Posterior cingulate gyrus (tissue), 11 donors: ENCODE results near the gene CDH4.

Experiments
- DNase-seq, 10 donors: peaks; one replicate each; pipeline versions ENCODE4 v3.0.0 to v3.0.0-alpha.2; 2020 to 2021; ENCODE audit warnings: mixed read lengths in 3 of 10
- intact Hi-C: fragments of 100-400 bp; cut with DNase I; formaldehyde crosslinking; loops from one replicate; pipeline ENCODE4 v1.15.1; 2023

Gene CDH4

GRCh38 chr20:61555566-61555965 is 303.5 kb downstream of the CDH4 start:
- intact Hi-C loops = no loop called here
- DNase-seq = no peak

DNA sequence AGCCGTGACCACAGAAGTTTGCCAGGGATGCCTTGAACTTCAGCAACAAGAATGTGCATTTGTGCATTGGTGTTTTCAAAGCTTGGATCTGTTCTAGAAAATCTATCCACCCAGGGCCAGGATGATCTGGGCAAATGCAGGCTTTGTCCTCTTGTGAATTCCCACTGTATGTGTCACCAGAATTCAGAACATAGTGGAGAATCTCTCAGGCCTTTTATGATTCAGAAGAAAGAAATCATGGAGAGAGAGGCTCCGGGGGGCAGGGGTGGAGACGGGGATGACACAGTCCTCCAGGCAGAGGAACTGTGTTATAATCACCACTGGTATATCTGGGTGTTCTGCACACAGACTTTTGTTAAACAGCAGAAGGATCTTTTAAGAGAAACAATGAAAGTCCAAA is 304.1 kb downstream of the CDH4 start:
- peak in 2 of 10 donors; percentile 5 to 54 for DNase-seq
- intact Hi-C loops = no loop called here

- intact Hi-C loops = no loop called here
- DNase-seq = peak in 3 of 10 donors; percentile 40 to 82 (median 64)
Measured at GRCh38 chr20:61556673-61557072, 304.6 kb downstream of the CDH4 start.

DNA sequence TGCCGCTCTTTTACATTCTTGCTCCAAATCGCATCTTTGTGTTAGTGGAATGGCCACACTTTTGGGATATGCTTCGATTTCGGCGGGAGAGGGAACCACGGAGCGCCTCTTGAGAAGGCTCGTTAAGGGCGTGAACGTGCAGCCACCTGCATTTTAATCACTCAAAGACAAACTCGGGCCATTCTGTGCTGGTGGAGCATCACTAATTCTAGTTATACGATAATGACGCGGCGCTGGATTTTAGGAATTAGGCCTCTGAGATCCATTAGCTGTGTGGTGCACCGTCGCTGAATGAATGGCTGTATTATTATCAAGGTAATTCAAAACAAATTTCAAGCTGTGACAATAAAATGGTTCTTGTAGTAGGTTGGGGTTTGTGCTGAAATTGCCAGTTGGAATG is 305.6 kb downstream of the CDH4 start:
- peak in 3 of 10 donors; percentile 9 to 32 (median 14) for DNase-seq
- intact Hi-C loops = no loop called here

GRCh38 chr20:61558726-61559125 is 306.7 kb downstream of the CDH4 start:
- intact Hi-C loops = no loop called here
- DNase-seq = peak in 3 of 10 donors; percentile 14 to 68 (median 53)

GRCh38 chr20:61559706-61560315 is 307.8 kb downstream of the CDH4 start:
- peak in 3 of 10 donors; percentile 35 to 66 (median 60) for DNase-seq
- intact Hi-C loops = no loop called here

- DNase-seq = peak in 3 of 10 donors; percentile 72 to 83 (median 82)
- intact Hi-C loops = no loop called here
Measured at GRCh38 chr20:61560361-61560853, 308.3 kb downstream of the CDH4 start.

DNA sequence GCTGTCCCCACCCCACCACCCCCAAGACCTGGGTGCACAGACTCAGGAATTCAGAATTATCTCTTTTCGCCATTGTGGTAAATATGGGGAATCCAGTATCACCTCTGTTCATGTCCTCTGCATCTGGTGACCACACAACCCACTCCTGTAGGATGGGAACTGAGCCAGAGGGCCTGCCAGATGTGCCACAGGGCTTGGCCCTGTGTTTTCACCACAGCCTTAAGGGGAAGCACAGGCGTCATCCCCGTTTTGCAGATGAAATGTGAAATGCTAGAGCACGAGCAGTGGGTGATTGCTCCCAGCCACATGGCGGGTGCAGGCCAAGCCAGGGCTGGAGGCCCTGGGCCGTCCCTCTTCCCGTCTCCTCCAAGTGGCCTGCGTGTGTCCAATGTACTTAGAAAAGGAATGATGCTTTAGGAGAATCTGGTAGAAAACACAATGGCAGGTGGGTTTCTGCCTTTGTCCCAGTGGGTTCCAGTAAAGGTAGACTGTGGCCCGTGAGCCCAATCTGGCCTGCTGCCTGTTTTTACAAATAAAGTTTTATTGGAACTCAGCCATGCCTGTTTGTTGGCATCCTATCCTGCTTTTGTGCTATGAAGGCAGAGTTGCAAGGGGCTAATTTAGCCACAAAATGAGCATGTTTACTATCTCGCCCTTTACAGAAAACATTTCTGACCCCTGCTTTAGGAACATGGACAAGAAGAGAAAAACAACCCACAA is 309.2 kb downstream of the CDH4 start:
- peak in 3 of 10 donors; percentile 19 to 34 (median 30) for DNase-seq
- intact Hi-C loops = no loop called here

GRCh38 chr20:61562491-61562890 is 310.4 kb downstream of the CDH4 start:
- intact Hi-C loops = no loop called here

GRCh38 chr20:61562897-61563504 is 310.9 kb downstream of the CDH4 start:
- intact Hi-C loops = no loop called here

More at GRCh38 chr20:61562491-61562890, 310.4 kb downstream of the CDH4 start:
- DNase-seq = peak in 1 of 10 donors; percentile 20

GRCh38 chr20:61564628-61565027 is 312.6 kb downstream of the CDH4 start:
- intact Hi-C loops = no loop called here
- peak in 2 of 10 donors; percentile 23 to 31 for DNase-seq

More at GRCh38 chr20:61562897-61563504, 310.9 kb downstream of the CDH4 start:
- peak in 3 of 10 donors; percentile 41 to 75 (median 59) for DNase-seq

DNA sequence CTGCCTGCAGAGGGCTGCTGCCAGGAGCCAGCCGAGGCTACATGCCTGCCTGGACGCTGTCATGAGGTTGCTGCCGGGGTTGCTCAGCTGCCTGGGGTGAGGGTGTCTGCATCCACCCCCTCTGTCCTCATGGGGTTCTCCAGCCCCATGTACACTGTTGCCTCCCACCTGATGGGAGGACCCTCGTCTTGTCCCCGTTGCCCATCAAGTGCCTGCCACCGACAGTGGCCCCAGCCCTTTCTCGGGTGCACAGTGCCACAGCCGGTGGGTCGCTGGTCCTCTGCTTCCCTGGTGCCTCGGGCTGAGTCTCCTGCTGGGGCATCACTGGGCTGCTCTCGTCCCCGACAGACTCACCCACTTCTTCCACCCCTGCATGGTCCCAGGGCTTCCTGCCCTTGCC is 313.7 kb downstream of the CDH4 start:
- intact Hi-C loops = no loop called here
- DNase-seq = peak in 3 of 10 donors; percentile 33 to 79 (median 72)

DNA sequence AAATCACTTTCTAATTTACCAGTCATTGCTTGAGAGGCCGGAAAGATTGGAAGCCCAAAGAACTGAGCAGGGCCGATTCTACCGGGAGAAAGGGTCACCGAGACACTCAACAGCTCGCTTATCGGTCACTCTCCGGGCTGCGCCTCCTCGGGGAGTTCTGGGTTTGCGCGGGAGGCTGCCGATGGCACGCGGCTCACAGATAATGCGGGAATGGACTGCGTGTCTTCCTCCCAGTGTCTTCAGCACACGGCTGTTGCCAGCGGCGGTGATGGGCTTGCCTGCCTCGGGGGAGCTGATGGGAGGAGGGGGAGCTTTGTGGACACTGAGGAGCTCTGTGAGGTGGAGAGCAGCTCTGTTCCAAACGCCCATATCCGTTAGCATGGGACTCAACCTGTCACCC is 314.6 kb downstream of the CDH4 start:
- peak in 2 of 10 donors; percentile 40 to 41 for DNase-seq
- intact Hi-C loops = no loop called here

GRCh38 chr20:61567204-61567603 is 315.1 kb downstream of the CDH4 start:
- DNase-seq = peak in 1 of 10 donors; percentile 42
- intact Hi-C loops = no loop called here

DNA sequence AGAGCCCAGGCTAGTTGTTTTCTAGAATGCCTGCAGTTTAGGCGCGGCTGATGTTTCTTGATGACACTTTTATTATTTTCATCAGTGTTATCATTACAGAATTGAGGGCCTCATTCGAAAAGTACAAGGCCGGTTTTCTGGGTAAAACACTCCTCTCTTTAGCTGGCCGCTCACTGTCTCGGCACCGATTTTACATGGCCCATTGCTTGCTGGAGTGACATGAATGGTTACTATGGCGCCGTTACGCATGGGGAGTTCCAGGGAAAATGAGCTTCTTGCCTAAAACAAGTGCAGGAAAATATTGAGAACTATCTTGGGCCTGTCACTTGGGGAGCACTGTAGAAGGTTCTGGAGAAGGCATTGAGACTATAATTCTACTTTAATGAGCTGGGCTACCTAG is 317.8 kb downstream of the CDH4 start:
- DNase-seq = peak in 2 of 10 donors; percentile 31 to 73
- intact Hi-C loops = no loop called here

DNA sequence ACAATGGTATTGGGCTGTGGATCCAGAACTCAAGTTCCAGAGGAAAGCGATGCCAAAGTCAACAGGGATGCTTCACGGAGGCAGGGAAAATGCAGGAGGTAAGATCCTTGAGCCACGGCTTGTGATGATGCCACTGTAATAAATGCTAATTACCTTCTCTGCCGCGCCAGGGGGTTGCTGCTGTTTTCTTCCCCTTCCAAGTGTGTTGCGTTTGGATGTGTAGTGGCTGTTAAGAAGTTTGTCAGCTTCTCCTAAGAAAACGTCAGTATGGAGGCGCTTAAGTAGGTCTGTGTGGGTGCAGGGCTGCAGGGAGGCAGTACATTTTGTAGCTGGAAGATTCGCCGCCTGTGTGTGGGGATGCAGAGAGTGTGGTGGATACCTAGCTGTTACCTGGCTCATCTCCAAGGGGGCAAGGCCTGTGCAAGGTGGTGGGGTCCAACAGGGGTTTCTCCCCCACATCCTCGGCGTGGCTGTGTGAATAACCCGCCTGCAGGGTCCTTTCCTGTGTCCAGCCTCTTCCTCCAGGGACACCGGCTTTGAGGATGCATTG is 318.7 kb downstream of the CDH4 start:
- peak in 2 of 10 donors; percentile 60 to 67 for DNase-seq
- intact Hi-C loops = no loop called here

DNA sequence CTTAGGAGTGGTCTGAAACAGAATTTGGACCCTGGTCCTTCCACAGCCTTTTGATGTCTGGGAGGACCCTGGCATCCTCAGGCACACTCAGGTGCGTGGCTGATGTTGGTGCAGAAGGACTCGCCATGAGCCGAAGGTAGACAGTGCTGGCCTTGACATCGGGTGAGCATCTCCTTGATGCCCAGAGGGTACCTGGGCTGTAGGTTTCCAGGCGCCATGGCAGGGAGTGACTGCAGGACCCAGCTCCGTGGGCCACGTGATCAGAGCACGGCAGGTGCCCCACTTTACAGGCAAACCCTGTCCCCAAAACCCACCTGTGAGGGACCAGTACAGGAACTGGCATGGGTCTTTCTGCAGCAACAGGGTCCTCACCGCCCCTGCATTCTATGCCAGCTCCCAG is 319.2 kb downstream of the CDH4 start:
- intact Hi-C loops = no loop called here
- DNase-seq = peak in 2 of 10 donors; percentile 53 to 57

- intact Hi-C loops = no loop called here
- DNase-seq = peak in 2 of 10 donors; percentile 49 to 66
Measured at GRCh38 chr20:61571916-61572711, 320.1 kb downstream of the CDH4 start.

DNA sequence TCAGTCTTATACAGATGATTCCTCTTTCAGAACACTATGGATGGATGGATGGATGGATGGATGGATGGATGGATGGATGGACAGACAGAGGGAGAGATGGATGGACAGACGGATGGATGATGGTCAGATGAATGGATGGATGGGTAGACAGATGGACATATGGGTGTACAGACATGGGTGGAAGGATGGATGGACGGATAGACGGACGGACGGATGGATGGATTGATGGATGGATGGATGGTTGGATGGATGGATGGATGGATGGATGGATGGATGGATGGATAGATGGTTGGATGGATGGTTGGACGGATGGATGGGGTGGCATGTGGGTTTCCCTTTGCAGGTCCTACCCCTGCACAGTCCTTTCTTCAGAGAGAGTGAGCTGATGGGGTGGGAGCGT is 320.7 kb downstream of the CDH4 start:
- intact Hi-C loops = no loop called here
- DNase-seq = peak in 1 of 10 donors; percentile 25
